Fibroblast of peridontal ligament (primary cell): ENCODE results near the gene PAPSS2.

Experiments used
- DNase-seq: peaks from one replicate; pipeline ENCODE4 v3.0.0-alpha.2; 2010; ENCODE audit errors: extremely low read depth

PAPSS2 gene

DNA sequence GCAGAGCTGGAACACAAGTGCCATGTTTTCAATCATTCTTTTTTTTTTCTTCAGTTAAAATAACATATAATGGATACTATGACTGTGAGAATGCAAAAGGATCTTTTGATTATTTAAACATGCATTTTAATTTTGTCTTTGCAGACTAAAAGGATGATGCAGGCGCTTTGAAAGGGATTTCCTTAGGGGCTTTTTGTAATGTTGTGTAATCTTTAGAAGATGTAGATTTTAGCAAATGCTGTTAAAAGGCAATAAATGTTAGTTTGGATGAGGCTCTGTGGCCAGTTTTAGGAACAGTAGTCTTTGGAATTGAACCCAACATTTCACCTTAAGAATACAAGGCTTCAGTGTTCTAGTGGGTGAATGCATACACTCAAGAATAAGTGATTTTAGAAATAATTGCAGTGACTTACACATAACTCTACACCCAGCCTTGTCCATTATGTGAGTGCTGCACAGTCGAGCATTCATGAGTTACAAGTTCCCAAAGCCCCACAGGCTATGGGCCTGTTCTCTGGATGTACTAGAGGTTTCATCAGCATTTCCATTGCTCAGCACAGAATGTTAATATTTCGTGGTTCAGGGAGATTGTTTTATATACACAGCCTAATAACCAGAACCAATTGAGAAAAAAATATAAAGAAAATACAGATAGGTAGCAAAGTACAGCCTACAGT is 11.6 kb downstream of the PAPSS2 start:
- DNase-seq: no peak

GRCh38 chr10:87672551-87672950 is 12.9 kb downstream of the PAPSS2 start:
- no peak for DNase-seq

- no peak for DNase-seq
Measured at GRCh38 chr10:87674943-87675342, 15.3 kb downstream of the PAPSS2 start.

DNA sequence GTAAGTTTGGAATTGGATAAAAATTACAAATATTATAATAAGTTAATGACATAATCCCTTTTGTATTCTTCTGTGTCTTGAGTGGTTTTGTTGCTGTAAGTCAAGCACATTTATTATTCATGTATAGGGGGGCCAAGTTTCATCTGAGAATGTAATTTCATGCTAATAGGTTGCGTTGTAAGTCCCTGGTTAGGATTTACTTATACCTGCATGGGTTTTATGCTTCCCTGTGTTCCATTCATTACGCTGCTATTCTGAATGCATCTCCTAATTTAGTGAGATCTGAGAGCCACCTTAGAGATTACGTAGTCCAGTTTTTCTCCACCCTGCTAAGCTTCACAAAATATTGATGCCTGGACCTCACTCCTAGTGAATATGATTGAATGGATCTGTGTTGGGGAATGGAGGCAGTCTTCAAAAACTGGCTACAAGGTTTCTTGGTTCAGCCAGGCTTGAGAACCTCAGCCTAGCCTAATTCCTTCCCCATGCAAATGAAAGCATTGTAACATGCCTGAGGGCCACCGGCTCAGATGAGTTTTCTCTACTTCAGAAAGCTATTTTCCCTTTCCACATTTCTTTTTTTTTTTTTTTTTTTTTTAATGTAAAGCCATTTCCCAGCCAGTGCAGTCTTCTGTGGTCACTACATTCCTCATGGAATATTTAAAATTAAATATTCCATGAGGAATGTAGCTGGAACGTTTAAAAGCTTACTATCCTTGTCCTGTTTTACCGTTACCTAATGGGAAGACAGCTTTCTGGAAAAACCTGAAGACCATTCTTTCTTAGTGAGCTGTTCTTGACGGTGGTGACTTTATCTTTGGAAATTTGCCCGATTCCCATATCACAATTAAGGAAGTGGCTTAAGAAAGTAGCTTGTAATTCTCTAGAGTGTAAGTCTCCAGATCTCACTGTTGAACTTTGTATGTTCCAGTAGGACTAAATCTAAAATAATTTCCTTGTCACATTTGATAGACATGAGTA is 16.0 kb downstream of the PAPSS2 start:
- peak; percentile 52 for DNase-seq

GRCh38 chr10:87677595-87677994 is 17.9 kb downstream of the PAPSS2 start:
- no peak for DNase-seq

DNA sequence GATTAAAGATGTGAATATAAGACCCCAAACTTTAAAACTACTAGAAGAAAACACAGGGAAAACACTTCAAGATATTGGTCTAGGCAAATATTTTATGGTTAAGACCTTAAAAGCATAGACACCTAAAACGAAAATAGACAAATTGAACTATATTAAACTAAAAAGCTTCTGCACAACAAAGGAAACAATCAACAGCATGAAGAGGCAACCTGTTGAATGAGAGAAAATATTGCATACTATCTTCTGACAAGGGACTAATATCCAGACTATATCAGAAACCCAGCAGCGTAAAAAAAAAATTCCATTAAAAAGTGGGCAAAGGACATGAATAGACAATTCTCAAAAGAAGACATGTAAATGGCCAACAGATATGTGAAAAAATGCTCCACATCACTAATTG is 18.6 kb downstream of the PAPSS2 start:
- DNase-seq: no peak

DNA sequence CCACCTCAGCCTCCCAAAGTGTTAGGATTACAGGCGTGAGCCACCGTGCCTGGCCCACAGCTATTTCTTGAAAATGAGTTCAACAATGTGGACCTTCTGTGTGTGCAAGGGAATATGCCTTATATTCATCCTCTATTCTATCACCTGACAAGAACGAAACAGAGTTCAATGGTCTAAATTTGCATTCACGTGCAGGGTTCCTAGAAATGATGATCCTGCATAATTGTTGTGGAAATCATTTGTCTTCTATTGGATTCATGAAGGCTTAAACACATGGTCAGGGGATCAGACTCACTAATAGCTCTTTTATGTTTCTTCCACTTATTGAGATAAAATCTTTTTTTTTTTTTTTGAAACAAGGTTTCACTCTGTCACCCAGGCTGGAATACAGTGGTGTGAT is 23.7 kb downstream of the PAPSS2 start:
- no peak for DNase-seq

- no peak for DNase-seq
Measured at GRCh38 chr10:87684001-87684638, 24.4 kb downstream of the PAPSS2 start.

GRCh38 chr10:87685832-87686574 is 26.3 kb downstream of the PAPSS2 start:
- DNase-seq: no peak

GRCh38 chr10:87691506-87692070 is 31.9 kb downstream of the PAPSS2 start:
- DNase-seq: no peak

- no peak for DNase-seq
Measured at GRCh38 chr10:87692956-87693484, 33.3 kb downstream of the PAPSS2 start.

DNA sequence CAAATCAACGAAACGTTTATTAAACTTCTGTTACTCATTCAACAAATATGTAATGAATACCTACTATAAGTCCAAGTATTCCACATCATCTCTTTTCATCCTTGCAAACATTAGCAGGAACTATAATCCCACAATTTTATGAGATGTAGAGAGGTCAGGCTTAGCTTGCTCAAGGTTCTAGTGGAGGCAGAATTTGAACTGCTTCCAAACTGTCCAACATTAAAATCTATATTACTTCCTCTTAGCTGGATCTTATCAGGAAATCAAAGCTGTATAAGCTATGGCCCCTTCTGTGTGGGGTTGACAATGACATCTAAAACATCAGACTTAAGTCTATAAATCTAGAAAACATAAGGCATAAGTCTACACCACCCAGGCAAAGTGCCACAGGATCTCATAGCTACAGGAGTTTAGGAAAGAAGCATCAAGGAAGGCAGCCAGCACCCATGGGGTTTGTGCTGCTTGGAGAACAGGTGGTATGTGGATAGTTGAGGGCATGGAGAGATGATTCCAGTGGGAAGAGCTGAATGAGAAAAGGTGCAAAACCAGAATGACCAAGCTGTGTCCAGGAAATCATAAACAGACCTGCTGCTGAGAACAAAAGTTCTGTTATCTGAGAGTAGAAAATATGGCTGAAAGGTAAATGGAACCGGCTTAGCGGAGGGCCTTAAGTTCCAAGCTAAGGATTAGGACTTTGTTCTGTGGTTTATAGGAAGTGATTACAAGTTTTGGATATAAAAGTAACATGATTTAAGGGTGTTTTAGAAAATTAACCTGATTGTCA is 34.5 kb downstream of the PAPSS2 start:
- no peak for DNase-seq

DNA sequence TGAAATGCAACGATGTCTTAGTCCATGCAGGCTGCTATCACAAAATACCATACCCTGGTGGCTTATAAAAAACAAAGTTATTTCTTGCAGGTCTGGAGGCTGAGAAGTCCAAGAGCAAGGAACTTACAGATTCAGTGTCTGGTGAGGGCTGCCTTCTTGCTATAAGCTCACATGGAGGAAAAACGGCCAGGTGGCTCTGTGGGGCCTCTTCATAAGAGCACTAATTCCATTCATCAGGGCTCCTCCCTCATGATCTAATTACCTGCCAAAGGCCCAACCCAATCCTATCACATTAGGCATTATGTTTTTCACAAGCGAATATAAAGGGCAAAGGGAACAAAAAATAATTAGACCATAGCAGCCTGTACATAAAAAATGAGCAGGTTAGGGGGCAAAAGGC is 35.4 kb downstream of the PAPSS2 start:
- DNase-seq: no peak

DNA sequence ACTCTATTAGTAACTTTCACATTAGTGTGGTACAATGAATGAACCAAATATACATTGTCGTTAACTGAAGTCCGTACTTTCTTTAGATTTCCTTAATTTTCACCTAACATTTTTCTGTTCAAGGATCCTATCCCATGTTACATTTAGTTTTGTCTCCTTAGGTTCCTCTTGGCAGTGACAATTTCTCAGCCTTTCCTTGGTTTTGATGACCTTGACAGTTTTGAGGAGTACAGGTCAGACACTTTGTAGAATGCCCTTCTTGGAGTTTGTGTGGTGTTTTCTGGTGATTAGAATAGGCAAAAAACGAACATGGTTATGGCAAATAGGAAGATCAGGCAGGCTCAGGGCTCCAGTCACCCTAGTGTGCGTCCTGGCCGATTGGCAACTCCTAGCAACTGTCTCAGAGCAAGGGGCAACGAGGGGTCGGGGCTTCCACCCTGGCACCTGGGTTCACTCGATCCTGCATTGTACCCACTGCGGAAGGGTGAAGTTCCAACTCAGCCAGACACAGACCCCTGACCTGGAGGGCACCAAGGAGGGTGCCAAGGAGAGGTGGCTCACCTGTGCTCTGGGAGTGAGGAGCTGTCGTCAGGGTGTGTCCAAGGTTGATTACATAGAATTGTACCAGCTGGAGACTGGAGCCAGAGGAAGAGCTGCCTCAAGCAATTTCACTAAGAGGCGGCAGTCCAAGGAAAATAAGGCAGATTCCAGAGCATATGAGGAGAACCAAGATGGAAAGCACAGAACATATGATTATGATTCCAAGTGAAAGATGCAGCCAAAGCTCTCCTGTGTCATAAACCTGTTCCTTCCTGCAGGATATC is 37.5 kb downstream of the PAPSS2 start:
- no peak for DNase-seq

GRCh38 chr10:87700031-87700796 is 40.5 kb downstream of the PAPSS2 start:
- DNase-seq: peak; percentile 91

DNA sequence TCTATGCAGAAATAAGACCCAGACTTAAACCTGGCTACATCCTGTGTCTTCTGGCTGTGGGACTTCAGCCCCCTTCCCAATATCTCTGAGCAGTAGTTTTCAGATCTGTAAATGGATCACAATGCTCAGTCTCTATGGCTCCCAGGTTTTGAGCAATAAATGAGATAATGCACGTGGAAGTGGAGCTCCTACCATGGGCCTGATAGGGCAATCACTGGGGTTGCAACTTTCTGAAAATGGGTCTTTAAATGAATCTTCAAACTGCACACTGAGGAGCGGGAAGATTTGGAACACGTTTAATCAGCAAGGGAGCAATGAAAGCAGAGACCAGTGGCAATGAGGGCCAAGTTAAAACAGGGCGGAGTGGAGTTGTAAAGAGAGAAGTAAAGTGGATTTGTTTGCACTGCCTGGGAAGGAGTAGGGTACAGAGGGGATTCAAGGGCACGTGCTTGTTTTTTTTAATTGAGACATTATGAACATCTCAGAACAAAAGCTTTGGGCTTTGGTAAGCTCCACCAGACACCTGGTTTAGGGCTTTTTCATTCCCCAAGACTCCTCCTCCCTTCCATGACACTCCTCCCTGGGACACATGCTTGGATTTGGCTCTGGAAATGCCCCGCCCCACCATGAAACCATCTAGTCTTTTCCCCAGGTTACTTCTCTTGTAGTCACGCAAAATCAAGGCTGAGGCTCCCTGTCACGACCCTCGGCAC is 42.7 kb downstream of the PAPSS2 start:
- no peak for DNase-seq

DNA sequence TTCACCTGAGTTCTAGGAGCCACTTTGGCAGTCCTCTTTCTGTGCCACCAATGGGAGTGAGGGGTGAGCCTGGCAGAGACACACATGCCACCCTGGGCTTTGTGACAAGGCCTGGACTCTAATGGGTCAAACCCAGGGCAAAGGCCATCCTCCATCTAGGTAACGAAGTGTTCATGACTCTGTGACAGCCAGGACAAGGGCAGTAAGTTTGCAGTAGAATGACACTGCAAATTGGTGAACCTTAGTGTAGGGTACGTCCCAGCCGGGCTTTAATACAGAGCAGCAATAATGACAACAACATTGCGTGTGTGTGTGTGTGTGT is 43.3 kb downstream of the PAPSS2 start:
- no peak for DNase-seq

DNA sequence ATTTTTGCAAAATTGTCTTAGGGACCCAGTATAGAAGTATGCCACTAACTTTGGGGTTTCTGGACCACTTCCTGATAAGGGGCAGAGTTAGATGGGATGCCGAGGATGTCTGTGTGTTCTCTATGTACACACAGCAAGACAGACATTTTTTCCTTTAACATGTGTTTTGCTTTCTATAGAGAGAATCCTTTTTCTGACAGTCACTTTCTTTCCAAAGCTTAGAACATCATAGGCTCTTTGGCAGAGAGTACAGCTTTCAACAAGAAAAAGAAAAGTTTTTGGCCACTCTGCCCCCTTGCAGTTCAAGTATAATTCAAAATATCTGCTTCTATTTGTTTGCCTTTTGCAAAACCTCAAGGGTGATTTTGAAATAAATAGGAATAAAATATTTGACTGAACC is 44.1 kb downstream of the PAPSS2 start:
- peak; percentile 45 for DNase-seq
